Activated CD4-positive, alpha-beta T cell treated with anti-CD3 and anti-CD28 coated beads, Interleukin-2, amount 10 ng/mL, durations not matched to agents 24 days and 14 days (primary cell): Measurements from ENCODE around the gene CEP192. TPM values are rescaled to one million over a fixed set of nuclear protein-coding genes. Genes with fewer than 3 reads are reported as not detected.

ENCODE experiments used
- DNase-seq: peaks from one replicate; pipeline ENCODE4 v3.0.0; 2022
- H3K27ac Mint-ChIP-seq: one replicate; pipeline ENCODE4 v1.8.0; 2022; ENCODE audit warnings: mild to moderate bottlenecking, mixed read lengths
- H3K27me3 Mint-ChIP-seq: one replicate; pipeline ENCODE4 v1.8.0; 2022; ENCODE audit warnings: mixed read lengths
- H3K36me3 Mint-ChIP-seq: one replicate; pipeline ENCODE4 v1.8.0; 2022; ENCODE audit warnings: low read depth, mild to moderate bottlenecking, mixed read lengths
- H3K4me1 Mint-ChIP-seq: one replicate; pipeline ENCODE4 v1.8.0; 2021; ENCODE audit warnings: mixed read lengths
- H3K4me3 Mint-ChIP-seq: one replicate; pipeline ENCODE4 v1.8.0; 2022; ENCODE audit warnings: mild to moderate bottlenecking, moderate library complexity, mixed read lengths
- H3K9me3 Mint-ChIP-seq: one replicate; pipeline ENCODE4 v1.8.0; 2021; ENCODE audit warnings: mixed read lengths
- intact Hi-C: fragments of 100-400 bp; cut with micrococcal nuclease; formaldehyde crosslinking; loops from one replicate; pipeline ENCODE4 v1.15.1; 2023
- total RNA-seq: library from RNA; stranded (reverse); gene quantifications from 2 replicates; pipeline ENCODE4 v1.2.3, GENCODE V29; 2022

Gene CEP192
- total RNA-seq, 1 donor from 2014 or later = 34.7 TPM

DNA sequence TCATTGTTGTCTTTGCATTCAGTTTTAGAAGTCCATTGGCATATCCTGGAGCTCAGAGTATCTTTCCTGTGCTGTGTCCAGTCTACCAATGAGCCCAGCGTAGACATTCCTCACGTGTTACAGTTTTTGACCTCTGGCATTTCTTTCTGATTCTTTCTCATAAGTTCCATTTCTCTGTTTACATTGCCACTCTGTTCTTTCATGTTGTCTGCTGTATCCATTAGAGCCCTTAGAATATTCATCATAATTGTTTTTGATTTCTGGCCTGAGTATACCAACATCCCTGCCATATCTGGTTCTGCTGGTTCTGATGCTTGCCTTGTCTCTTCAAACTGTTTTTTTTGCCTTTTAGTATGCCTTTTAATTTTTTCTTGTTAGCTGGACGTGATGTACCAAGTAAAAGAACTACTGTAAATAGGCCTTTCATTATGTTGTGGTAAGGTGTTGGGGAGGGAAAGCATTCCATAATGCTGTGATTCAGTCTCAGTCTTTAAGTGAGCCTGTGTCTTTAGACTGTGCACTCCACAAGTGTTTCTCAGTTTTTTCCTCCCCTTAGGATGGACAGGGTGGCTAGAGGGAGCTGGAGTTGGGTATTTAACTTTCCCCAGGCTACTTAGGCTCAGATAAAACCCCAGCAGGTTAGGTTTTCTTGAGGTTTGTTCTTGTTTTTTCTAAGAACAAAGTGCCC lies 35.6 kb downstream of the CEP192 start:
- H3K27me3 Mint-ChIP-seq = no peaks in the 10 kb centered on the region
- peaks cover 9% of the 10 kb centered on the region for H3K9me3 Mint-ChIP-seq
- intact Hi-C loops = no loop called here
- H3K4me3 Mint-ChIP-seq = no peak overlapping the region
- H3K4me1 Mint-ChIP-seq = peaks cover 18% of the 10 kb centered on the region
- peak; percentile 27 for DNase-seq
- H3K27ac Mint-ChIP-seq = no peak overlapping the region
- peaks cover 60% of the 10 kb centered on the region for H3K36me3 Mint-ChIP-seq

- H3K9me3 Mint-ChIP-seq = no peaks in the 10 kb centered on the region
- no peak overlapping the region for H3K27ac Mint-ChIP-seq
- no peak for DNase-seq
- peaks cover 61% of the 10 kb centered on the region for H3K36me3 Mint-ChIP-seq
- H3K27me3 Mint-ChIP-seq = no peaks in the 10 kb centered on the region
- no peak overlapping the region for H3K4me3 Mint-ChIP-seq
- peaks cover 21% of the 10 kb centered on the region for H3K4me1 Mint-ChIP-seq
- intact Hi-C loops = no loop called here
Measured at GRCh38 chr18:13028869-13029268, 37.7 kb downstream of the CEP192 start.

DNA sequence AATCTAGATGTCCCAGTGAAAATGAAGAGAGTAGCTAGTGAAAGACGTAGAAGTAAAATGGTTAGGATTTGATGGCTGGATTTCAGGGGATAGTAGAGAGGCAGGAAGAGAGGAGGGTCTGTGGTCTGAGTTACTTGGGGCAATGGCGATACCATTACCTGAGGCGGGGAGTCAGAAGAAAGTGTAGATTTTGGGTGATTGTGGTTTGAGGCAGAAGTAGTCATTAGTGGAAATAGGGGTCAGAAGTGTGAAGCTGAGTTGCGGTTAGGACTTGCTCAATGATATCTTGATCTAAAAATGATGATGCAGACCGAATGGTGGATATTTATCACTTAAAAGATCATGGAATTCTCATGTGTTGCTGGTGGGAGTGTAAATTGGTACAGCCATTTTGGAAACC lies 41.0 kb downstream of the CEP192 start:
- Mint-ChIP-seq H3K9me3 (no peaks in the 10 kb centered on the region), H3K27ac (peak overlapping the region; percentile 25), H3K4me3 (no peak overlapping the region), H3K36me3 (peaks cover 58% of the 10 kb centered on the region), H3K4me1 (peaks cover 18% of the 10 kb centered on the region), H3K27me3 (no peaks in the 10 kb centered on the region)
- intact Hi-C loops = no loop called here
- peak; percentile 42 for DNase-seq

- peaks cover 59% of the 10 kb centered on the region for H3K36me3 Mint-ChIP-seq
- H3K4me3 Mint-ChIP-seq = no peak overlapping the region
- H3K27me3 Mint-ChIP-seq = no peaks in the 10 kb centered on the region
- DNase-seq = peak; percentile 40
- H3K9me3 Mint-ChIP-seq = no peaks in the 10 kb centered on the region
- intact Hi-C loops = no loop called here
- peaks cover 15% of the 10 kb centered on the region for H3K4me1 Mint-ChIP-seq
- H3K27ac Mint-ChIP-seq = no peak overlapping the region
Measured at GRCh38 chr18:13035249-13035914, 44.2 kb downstream of the CEP192 start.

- Mint-ChIP-seq H3K9me3 (no peaks in the 10 kb centered on the region), H3K27ac (no peak overlapping the region), H3K36me3 (peaks cover 56% of the 10 kb centered on the region), H3K4me1 (peaks cover 11% of the 10 kb centered on the region), H3K27me3 (no peaks in the 10 kb centered on the region), H3K4me3 (no peak overlapping the region)
- intact Hi-C loops = no loop called here
- DNase-seq = no peak
Measured at GRCh38 chr18:13036622-13037320, 45.6 kb downstream of the CEP192 start.

DNA sequence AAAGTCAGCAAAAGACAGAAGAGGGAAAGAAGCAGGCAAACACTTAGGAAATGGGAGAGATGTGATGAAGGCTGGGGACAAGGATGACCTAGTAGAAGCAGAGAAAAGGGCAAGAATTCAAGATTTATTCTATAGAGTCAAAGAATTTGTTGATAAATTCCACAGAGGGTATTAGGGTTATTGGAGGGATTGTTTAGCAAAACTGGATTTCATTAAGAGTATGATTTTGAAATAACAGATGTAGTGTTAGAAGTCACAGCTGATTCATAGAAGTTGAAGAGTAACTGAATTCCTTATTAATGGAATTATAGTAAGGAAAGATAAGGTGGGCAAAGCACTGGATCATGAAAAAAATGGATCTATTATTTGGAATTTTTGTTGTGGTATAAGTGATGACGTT lies 48.6 kb downstream of the CEP192 start:
- no peak overlapping the region for H3K27ac Mint-ChIP-seq
- H3K9me3 Mint-ChIP-seq = no peaks in the 10 kb centered on the region
- peaks cover 10% of the 10 kb centered on the region for H3K4me1 Mint-ChIP-seq
- no peaks in the 10 kb centered on the region for H3K27me3 Mint-ChIP-seq
- no peak overlapping the region for H3K4me3 Mint-ChIP-seq
- H3K36me3 Mint-ChIP-seq = peaks cover 58% of the 10 kb centered on the region
- intact Hi-C loops = no loop called here
- DNase-seq = no peak

GRCh38 chr18:13043066-13043465 lies 51.9 kb downstream of the CEP192 start:
- H3K9me3 Mint-ChIP-seq = no peaks in the 10 kb centered on the region
- no peak overlapping the region for H3K4me3 Mint-ChIP-seq
- H3K4me1 Mint-ChIP-seq = peaks cover 14% of the 10 kb centered on the region
- DNase-seq = no peak
- no peaks in the 10 kb centered on the region for H3K27me3 Mint-ChIP-seq
- no peak overlapping the region for H3K27ac Mint-ChIP-seq
- peaks cover 65% of the 10 kb centered on the region for H3K36me3 Mint-ChIP-seq
- intact Hi-C loops = no loop called here

DNA sequence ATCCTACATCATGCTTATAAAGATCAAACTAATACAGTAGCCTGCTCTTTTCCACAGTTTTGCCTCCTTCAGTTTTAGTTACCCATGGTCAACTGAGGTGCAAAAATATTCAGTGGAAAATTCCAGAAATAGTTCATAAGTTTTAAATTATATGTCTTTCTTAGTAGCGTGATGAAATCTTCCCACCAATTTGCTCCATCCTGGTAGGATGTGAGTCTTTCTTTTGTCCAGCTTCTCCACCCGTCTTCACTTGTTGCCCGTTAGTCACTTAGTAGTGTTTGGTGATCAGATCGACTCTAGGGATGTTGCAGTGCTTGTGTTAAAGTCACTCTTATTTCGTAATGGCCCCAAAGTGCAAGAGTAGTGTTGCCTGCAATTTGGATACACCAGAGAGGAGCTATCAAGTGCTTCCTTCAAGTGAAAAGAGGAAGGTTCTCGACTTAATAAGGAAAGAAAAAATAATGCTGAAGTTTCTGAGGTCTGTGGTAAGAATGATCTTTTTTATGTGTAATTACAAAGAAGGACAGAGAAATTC lies 57.0 kb downstream of the CEP192 start:
- H3K4me3 Mint-ChIP-seq = no peak overlapping the region
- peaks cover 67% of the 10 kb centered on the region for H3K36me3 Mint-ChIP-seq
- intact Hi-C loops = no loop called here
- H3K4me1 Mint-ChIP-seq = peaks cover 26% of the 10 kb centered on the region
- H3K9me3 Mint-ChIP-seq = no peaks in the 10 kb centered on the region
- no peak for DNase-seq
- no peaks in the 10 kb centered on the region for H3K27me3 Mint-ChIP-seq
- no peak overlapping the region for H3K27ac Mint-ChIP-seq

GRCh38 chr18:13051159-13051558 lies 60.0 kb downstream of the CEP192 start:
- no peaks in the 10 kb centered on the region for H3K27me3 Mint-ChIP-seq
- H3K4me3 Mint-ChIP-seq = no peak overlapping the region
- intact Hi-C loops = no loop called here
- no peaks in the 10 kb centered on the region for H3K9me3 Mint-ChIP-seq
- peaks cover 17% of the 10 kb centered on the region for H3K4me1 Mint-ChIP-seq
- H3K27ac Mint-ChIP-seq = peak overlapping the region; percentile 51
- H3K36me3 Mint-ChIP-seq = peaks cover 63% of the 10 kb centered on the region
- DNase-seq = no peak

- DNase-seq = no peak
Measured at GRCh38 chr18:13051950-13052349, 60.8 kb downstream of the CEP192 start.

GRCh38 chr18:13054336-13054735 lies 63.2 kb downstream of the CEP192 start:
- H3K27ac Mint-ChIP-seq = no peak overlapping the region
- no peak for DNase-seq
- H3K27me3 Mint-ChIP-seq = no peaks in the 10 kb centered on the region
- peaks cover 10% of the 10 kb centered on the region for H3K4me1 Mint-ChIP-seq
- no peak overlapping the region for H3K4me3 Mint-ChIP-seq
- H3K36me3 Mint-ChIP-seq = peaks cover 61% of the 10 kb centered on the region
- intact Hi-C loops = no loop called here
- H3K9me3 Mint-ChIP-seq = no peaks in the 10 kb centered on the region

More at GRCh38 chr18:13051950-13052349, 60.8 kb downstream of the CEP192 start:
- peaks cover 65% of the 10 kb centered on the region for H3K36me3 Mint-ChIP-seq
- H3K27me3 Mint-ChIP-seq = no peaks in the 10 kb centered on the region
- peak overlapping the region; percentile 43 for H3K27ac Mint-ChIP-seq
- H3K4me3 Mint-ChIP-seq = no peak overlapping the region
- intact Hi-C loops = no loop called here
- H3K9me3 Mint-ChIP-seq = no peaks in the 10 kb centered on the region
- peaks cover 15% of the 10 kb centered on the region for H3K4me1 Mint-ChIP-seq

DNA sequence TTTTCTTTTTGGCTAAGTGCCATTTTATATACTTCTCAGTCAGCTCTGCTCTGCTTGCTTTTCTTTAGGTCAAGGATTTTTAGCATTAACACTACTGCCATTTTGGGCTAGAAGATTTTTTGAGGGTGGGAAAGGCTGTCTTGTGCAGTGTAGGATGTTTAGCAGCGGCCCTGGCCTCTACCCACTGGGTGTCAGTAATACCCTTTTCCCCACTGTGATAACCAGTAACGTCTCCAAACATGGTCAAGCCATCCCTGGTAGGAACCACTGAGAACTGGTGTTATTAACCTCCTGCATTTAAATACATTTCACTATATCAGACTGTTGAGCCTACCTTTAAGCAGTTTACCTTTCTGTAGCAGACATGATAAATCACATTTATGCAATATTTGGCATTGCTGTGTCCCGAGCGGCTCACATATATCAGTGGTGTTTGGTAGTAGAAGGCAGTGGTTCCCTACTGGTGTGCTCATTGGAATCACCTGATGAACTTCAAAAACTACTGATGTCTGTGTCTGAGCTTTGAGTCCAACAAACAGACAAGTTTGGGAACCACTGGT lies 70.5 kb downstream of the CEP192 start:
- H3K4me3 Mint-ChIP-seq = no peak overlapping the region
- DNase-seq = no peak
- intact Hi-C loops = no loop called here
- H3K27me3 Mint-ChIP-seq = no peaks in the 10 kb centered on the region
- peaks cover 66% of the 10 kb centered on the region for H3K36me3 Mint-ChIP-seq
- H3K27ac Mint-ChIP-seq = no peak overlapping the region
- peaks cover 9% of the 10 kb centered on the region for H3K4me1 Mint-ChIP-seq
- peaks cover 3% of the 10 kb centered on the region for H3K9me3 Mint-ChIP-seq

DNA sequence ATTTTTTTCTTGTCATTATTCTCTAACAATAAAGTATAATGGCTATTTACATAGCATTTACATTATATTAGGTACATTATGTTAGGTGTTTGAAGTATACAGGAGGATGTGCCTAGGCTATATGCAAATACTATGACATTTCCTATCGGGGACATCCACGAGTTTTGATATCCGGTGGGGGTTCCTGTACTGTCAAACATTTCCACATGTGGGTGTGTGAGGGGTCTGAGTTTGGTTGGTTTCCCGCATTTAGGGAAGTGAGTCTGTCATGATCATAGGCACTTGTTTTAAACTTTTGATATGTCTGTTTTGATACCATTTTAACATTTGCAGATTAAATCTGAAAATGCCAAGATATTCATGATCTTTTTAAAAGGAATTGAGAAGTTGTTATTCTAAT lies 76.0 kb downstream of the CEP192 start:
- no peak for DNase-seq
- peaks cover 65% of the 10 kb centered on the region for H3K36me3 Mint-ChIP-seq
- H3K4me1 Mint-ChIP-seq = peaks cover 15% of the 10 kb centered on the region
- intact Hi-C loops = no loop called here
- no peaks in the 10 kb centered on the region for H3K27me3 Mint-ChIP-seq
- H3K4me3 Mint-ChIP-seq = no peak overlapping the region
- H3K27ac Mint-ChIP-seq = peak overlapping the region; percentile 41
- peaks cover 3% of the 10 kb centered on the region for H3K9me3 Mint-ChIP-seq

GRCh38 chr18:13067966-13068365 lies 76.8 kb downstream of the CEP192 start:
- H3K27me3 Mint-ChIP-seq = no peaks in the 10 kb centered on the region
- H3K4me1 Mint-ChIP-seq = peaks cover 13% of the 10 kb centered on the region
- no peak overlapping the region for H3K27ac Mint-ChIP-seq
- intact Hi-C loops = no loop called here
- peaks cover 3% of the 10 kb centered on the region for H3K9me3 Mint-ChIP-seq
- no peak for DNase-seq
- H3K4me3 Mint-ChIP-seq = no peak overlapping the region
- H3K36me3 Mint-ChIP-seq = peaks cover 66% of the 10 kb centered on the region
